ENCODE results near the gene NEK5. TPM values are rescaled to one million over a fixed set of nuclear protein-coding genes. Genes with fewer than 3 reads are reported as not detected.

The NEK5 gene
- polyA plus RNA-seq, 1 donor (not counting 4 experiments of a cell fraction or from before 2014, with no cell fraction given) = 0.21 TPM

DNA sequence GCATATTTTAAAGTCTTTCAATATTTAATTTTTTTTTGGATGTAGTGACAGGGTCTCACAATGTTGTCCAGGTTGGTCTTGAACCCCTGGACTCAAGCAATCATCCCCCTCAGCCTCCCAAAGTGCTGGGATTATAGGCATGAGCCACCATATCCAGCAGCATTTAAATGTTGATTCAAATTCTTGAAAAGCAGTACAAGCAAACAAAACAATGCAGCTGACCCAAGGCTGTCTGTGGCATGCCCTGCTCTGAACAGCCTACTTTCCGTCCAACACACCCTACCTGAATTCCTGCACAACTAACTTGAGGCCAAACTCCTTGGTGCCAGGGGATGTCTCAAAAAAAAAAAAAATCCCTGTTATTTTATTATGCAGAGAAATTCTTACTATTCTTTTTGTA, 23.0 kb downstream of the NEK5 start:
- no peak overlapping the region for H3K4me2 ChIP-seq (ENCODE audit: control insufficient read depth, extremely low read depth, insufficient read depth, low read depth, low read length)
- FAIRE-seq (no peak), DNase-seq (ENCODE audit: low read depth, low spot score) (no peak)
- H2AFZ ChIP-seq (ENCODE audit: control insufficient read depth, low read length) = no peak overlapping the region
- H3K9me1 ChIP-seq (ENCODE audit: control insufficient read depth, extremely low read depth, insufficient read depth, low read length) = no peaks in the 10 kb centered on the region
- TF ChIP-seq, protein P1, sequence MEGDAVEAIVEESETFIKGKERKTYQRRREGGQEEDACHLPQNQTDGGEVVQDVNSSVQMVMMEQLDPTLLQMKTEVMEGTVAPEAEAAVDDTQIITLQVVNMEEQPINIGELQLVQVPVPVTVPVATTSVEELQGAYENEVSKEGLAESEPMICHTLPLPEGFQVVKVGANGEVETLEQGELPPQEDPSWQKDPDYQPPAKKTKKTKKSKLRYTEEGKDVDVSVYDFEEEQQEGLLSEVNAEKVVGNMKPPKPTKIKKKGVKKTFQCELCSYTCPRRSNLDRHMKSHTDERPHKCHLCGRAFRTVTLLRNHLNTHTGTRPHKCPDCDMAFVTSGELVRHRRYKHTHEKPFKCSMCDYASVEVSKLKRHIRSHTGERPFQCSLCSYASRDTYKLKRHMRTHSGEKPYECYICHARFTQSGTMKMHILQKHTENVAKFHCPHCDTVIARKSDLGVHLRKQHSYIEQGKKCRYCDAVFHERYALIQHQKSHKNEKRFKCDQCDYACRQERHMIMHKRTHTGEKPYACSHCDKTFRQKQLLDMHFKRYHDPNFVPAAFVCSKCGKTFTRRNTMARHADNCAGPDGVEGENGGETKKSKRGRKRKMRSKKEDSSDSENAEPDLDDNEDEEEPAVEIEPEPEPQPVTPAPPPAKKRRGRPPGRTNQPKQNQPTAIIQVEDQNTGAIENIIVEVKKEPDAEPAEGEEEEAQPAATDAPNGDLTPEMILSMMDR (optimal IDR thresholded peaks at IDR 0.05 in 1 of 3, IDR thresholded peaks at IDR 0.05 in 1 of 3, conservative IDR thresholded peaks at IDR 0.05 in 1 of 3; ENCODE audit: extremely low read depth in 1 of 3, insufficient read depth in 2 of 3, low read length in 3 of 3) = no peak
- no peak for TF ChIP-seq EZH2 (IDR thresholded peaks at IDR 0.05; ENCODE audit: low read length)
- no peaks in the 10 kb centered on the region for H3K79me2 ChIP-seq (ENCODE audit: control insufficient read depth, insufficient read depth, low read length)
- H3K27me3 ChIP-seq (ENCODE audit: control insufficient read depth, extremely low read depth, insufficient read depth, low read length) = no peaks in the 10 kb centered on the region
- H3K4me3 ChIP-seq (ENCODE audit: control insufficient read depth in 2 of 3, extremely low read depth in 1 of 3, insufficient read depth in 2 of 3, low read depth in 1 of 3, low read length in 3 of 3) = no peak overlapping the region
- dilution Hi-C loops (cut with MboI; ENCODE audit: extremely low pct_ligation_motif_present, low sequenced_read_pairs) = no loop called here
- peaks cover 3% of the 10 kb centered on the region for H3K4me1 ChIP-seq (ENCODE audit: control insufficient read depth, extremely low read depth, insufficient read depth, low read length)
- no peaks in the 10 kb centered on the region for H3K9me3 ChIP-seq (ENCODE audit: control insufficient read depth, low read depth, low read length)
- no peaks in the 10 kb centered on the region for H4K20me1 ChIP-seq (ENCODE audit: control insufficient read depth, extremely low read depth, insufficient read depth, low read length)
- no peak overlapping the region for H3K9ac ChIP-seq (ENCODE audit: control insufficient read depth, extremely low read depth, insufficient read depth, low read length)
- H3K27ac ChIP-seq (ENCODE audit: control insufficient read depth, insufficient read depth, low read length) = no peak overlapping the region
- H3K36me3 ChIP-seq (ENCODE audit: control insufficient read depth in 2 of 2, extremely low read depth in 1 of 2, insufficient read depth in 2 of 2, low read length in 2 of 2) = no peaks in the 10 kb centered on the region

DNA sequence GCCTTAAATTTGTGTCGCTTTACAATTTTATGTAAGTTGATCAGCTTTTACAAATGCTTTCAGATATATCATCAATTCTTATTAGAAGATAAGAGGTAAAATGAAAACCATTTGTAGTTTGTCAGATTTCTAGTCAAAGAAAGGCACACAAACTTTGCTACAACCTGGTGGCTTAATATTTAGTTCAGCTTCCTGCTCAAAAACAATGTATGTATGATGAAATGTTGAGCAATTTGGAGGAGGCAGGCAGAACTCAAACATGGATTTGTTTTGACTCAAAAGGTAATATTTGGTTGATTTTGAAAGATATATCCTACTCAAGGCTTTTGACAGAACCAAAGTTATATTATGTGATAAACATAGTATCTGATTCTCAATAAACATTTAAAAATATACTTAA, 24.2 kb downstream of the NEK5 start:
- H3K27ac ChIP-seq (ENCODE audit: control insufficient read depth, insufficient read depth, low read length) = no peak overlapping the region

More for the DNA sequence above, 24.2 kb downstream of the NEK5 start:
- no peak overlapping the region for H3K4me3 ChIP-seq (ENCODE audit: control insufficient read depth in 2 of 3, extremely low read depth in 1 of 3, insufficient read depth in 2 of 3, low read depth in 1 of 3, low read length in 3 of 3)
- no peaks in the 10 kb centered on the region for H3K79me2 ChIP-seq (ENCODE audit: control insufficient read depth, insufficient read depth, low read length)
- TF ChIP-seq EZH2 (IDR thresholded peaks at IDR 0.05; ENCODE audit: low read length) = no peak
- TF ChIP-seq, protein P1 (optimal IDR thresholded peaks at IDR 0.05 in 1 of 3, IDR thresholded peaks at IDR 0.05 in 1 of 3, conservative IDR thresholded peaks at IDR 0.05 in 1 of 3; ENCODE audit: extremely low read depth in 1 of 3, insufficient read depth in 2 of 3, low read length in 3 of 3) = no peak
- DNase-seq (ENCODE audit: low read depth, low spot score) = no peak
- H3K4me1 ChIP-seq (ENCODE audit: control insufficient read depth, extremely low read depth, insufficient read depth, low read length) = peaks cover 3% of the 10 kb centered on the region
- H3K9ac ChIP-seq (ENCODE audit: control insufficient read depth, extremely low read depth, insufficient read depth, low read length) = no peak overlapping the region
- no peaks in the 10 kb centered on the region for H3K36me3 ChIP-seq (ENCODE audit: control insufficient read depth in 2 of 2, extremely low read depth in 1 of 2, insufficient read depth in 2 of 2, low read length in 2 of 2)
- no peak for FAIRE-seq
- H3K27me3 ChIP-seq (ENCODE audit: control insufficient read depth, extremely low read depth, insufficient read depth, low read length) = no peaks in the 10 kb centered on the region
- no peaks in the 10 kb centered on the region for H3K9me3 ChIP-seq (ENCODE audit: control insufficient read depth, low read depth, low read length)
- no peak overlapping the region for H2AFZ ChIP-seq (ENCODE audit: control insufficient read depth, low read length)
- H4K20me1 ChIP-seq (ENCODE audit: control insufficient read depth, extremely low read depth, insufficient read depth, low read length) = no peaks in the 10 kb centered on the region
- dilution Hi-C loops (cut with MboI; ENCODE audit: extremely low pct_ligation_motif_present, low sequenced_read_pairs) = no loop called here
- no peaks in the 10 kb centered on the region for H3K9me1 ChIP-seq (ENCODE audit: control insufficient read depth, extremely low read depth, insufficient read depth, low read length)
- peak overlapping the region; percentile 18 for H3K4me2 ChIP-seq (ENCODE audit: control insufficient read depth, extremely low read depth, insufficient read depth, low read depth, low read length)
